Fibroblast of skin of scalp (primary cell): ENCODE measurements around the gene NAA10. TPM values are rescaled to one million over a fixed set of nuclear protein-coding genes. Genes with fewer than 3 reads are reported as not detected.
"Not testable (repeated sequence)": the region's sequence is repeated elsewhere in the genome, so short reads cannot be mapped to it uniquely, and the experiment has no call there.

ENCODE experiments used
- DNase-seq: peaks from one replicate; pipeline ENCODE4 v3.0.0-alpha.2; 2013
- polyA plus RNA-seq, 2 experiments: library from polyadenylated mRNA; unstranded; fragments of 120-200 nt; gene quantifications; one replicate each; pipeline ENCODE4 v1.2.1, GENCODE V29; 2013; ENCODE audit not compliant: insufficient read length in 2 of 2

NAA10 gene
- polyA plus RNA-seq (2013, experiment 1 of 2; ENCODE audit: insufficient read length) = 116 TPM
- polyA plus RNA-seq (2013, experiment 2 of 2; ENCODE audit: insufficient read length) = 113 TPM

DNA sequence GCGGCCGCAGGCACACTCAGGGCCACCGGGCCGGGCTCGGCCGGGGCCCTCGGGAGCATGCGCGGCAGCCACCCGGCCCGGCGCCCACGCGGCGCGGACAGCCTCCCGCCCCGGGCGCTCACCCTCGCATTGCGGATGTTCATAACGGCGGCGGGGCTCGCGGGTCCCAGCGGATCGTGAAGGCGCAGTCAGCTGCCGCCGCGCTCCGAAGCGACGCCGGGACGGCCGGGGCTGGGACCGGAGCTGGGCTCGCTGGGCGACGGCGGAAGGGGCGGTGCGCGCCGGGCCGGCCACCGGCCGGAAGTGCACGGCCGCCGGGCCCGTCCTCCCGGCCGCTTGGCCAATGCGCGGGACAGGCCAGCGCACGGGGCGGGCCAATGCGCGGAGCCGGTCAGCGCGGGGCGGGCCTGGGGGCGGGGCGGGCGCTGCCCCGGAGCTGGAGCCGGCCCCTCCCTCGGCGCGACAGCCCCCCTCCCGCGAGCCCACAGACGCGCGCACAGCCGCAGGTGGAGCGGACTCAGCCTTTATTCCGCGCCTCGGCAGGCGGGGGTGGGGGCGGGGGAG, at the start of gene NAA10:
NAA10 (minus strand) TSS at position 276 of the 564 bp plus-strand sequence; CDS start at position 143, 133 bp downstream.
- peak; percentile 75 for DNase-seq

DNA sequence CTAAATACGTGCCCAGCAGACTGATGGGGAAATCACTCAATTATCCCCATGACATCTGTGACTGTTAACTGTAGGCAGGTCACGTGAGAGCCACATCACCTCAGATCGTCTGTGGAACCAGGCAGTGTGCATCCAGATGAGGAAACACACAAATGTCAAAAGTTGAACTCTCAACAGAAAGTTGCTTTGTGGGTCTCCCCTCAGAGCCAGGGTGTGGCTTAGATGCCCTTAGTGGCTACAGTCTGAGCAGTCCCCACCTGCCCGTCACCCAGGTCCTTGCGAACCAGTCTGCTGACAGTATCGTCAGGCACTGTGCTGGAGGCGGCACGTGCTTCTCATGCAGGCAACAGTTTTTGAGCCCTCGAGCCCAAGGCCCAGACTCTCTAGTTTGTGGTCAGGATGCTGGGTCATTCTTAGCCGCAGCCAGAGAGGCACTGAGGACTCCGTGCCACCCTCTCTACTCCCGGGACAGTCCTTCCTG, 48.5 kb upstream of the NAA10 start:
- DNase-seq = no peak

DNA sequence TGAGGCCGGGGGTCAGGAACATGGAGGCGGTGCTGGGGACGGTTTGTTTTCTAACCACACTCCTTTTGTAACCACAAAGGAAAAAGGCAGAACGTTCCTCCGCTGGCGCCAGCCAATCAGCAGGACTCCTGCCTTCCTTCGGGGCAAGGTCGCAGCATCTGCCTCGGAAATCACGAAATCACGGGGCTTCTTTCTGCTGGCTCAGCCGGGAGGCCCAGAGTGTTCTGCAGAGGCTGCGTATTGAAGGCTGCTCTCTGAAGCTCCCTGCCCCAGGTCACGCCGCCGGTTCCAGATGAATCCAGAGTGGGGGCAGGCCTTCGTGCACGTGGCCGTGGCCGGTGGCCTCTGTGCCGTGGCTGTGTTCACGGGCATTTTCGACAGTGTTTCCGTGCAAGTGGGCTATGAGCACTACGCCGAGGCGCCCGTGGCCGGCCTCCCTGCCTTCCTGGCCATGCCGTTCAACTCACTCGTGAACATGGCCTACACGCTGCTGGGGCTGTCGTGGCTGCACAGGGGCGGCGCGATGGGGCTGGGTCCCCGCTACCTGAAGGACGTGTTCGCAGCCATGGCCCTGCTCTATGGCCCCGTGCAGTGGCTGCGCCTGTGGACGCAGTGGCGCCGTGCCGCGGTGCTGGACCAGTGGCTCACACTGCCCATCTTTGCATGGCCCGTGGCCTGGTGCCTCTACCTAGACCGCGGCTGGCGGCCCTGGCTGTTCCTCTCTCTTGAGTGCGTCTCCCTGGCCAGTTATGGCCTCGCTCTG, 47.1 kb upstream of the NAA10 start:
- no peak for DNase-seq

DNA sequence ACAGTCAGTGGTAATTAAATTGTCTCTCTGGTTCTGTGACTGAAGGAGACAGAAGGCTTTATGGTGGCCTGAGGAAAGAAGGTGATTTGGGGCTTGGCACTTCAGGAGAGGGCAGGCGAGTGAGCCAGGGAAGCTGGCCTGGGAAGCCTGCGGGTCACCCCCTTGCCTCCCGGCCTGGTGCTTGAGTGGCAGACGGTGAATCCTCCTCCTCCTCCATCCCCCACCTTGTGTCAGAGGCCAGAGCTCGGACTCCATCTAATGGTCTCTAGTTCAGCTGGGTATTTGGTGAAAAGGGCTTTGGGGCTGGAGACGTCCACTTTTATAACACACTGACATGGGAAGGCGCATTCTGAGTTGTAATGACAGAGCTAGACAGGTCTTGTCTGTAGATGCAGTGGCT, 46.4 kb upstream of the NAA10 start:
- no peak for DNase-seq

DNA sequence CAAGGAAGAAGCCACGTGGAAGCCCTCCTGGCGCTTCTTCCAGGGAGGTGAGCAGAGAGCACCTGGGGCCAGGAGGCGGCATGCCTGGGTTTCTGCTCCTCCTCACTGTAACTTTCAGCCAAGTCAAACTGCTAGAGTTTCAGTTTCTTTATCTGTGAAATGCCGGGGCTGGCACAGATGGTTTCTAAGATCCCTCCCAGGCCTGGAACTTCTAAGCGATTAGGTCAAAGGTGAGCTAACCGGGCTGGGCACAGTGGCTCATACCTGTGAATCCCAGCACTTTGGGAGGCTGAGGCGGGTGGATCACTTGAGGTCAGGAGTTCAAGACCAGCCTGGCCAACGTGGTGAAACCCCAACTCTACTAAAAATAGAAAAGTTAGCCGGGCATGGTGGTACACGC, 45.6 kb upstream of the NAA10 start:
- DNase-seq = not testable (repeated sequence)

DNA sequence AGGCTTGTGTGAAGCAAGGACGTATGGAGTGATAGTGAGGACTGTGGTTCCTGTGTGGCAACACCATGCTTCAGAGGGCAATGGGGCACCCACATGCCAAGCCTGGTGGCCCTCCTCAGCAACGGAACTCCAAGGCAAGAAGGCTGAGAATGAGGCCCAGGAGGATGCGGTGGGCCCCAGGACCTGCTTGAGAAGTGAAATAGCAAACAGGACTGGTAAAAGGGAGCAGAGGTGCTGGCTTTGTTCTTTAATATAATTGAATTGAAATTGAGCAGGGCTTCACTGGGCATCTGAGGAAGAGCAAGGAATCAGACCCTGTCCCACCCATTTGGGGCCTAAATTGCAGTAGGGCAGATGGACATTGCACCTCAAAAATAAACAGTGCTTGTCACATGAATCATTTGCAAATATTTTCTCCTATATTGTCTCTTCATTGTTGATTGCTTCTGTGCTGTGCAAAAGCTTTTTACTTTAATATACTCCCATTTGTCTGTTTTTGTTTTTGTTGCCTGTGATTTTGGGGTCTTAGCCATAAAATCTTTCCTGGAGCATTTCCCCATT, 40.0 kb upstream of the NAA10 start:
- DNase-seq = no peak

DNA sequence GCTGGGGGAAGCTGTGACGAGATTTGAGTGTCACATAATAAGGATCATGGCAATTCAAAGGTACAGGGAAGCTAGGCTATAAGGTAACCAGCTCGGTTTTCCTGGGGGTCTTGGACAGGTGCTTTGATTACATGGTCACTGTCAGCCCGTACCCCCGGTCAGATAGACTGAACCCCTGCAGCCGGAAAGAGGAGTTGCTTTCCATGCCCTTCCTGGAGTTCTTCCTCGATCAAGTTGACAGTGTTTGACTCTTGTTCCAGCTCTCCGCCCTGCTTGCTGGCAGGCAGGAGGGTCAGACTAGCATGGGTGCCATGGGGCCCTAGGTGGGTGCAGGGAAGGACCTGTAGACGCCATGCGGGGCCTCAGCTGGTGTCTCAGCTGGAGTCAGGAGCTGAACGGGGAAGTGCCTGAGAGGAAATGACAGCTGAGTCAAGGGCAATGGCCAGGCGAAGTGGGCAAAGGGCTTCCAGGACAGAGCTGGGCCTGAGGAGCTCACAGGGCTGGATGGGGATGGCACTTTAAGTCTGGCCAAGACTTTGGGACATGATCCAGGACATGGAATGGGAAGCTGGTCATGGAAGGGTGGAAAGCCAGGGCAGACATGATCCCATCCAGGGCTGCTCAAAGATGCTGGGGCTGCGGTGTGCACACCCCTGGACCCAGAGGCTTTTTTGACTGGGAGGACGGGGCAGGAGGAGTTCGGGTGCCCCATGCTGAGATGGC, 39.3 kb upstream of the NAA10 start:
- DNase-seq = no peak

DNA sequence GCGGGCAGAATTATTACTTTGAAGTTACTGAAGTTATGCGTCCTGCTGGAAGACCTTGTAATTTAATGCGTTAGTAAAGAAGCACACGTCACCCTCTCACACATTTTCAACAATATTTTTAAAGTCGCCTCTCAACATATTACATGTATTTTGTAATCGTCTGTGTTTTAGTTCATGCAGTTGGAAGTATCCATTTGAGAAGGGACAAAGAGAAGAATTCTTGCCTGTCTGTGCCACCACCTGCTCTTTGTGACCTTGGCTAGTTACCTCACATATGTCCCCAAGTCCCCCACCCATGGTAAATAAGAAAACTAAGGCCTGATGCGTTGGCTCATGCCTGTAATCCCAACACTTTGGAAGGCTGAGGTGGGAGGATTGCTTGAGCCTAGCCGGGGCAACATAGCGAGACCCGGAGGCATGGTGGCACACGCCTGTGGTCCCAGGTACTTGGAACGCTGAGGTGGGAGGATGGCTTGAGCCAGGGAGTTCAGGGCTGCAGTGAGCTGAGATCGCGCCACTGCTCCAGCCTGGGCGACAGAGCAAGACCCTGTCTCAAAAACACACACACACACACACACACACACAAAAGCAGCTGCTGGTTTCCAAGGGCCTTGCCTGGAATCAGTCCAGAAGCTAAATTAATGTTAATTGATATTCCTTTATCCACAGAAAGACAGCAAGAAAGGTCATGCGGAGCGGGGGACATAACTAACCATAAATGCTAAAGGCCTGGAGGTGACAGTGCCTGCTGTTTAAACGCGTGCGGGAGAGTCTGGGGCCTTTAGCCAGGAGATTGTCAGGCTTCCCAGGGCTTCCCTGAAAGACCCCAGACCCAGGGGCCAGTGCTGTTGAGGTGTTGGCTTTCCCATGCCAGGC, 38.5 kb upstream of the NAA10 start:
- no peak for DNase-seq

DNA sequence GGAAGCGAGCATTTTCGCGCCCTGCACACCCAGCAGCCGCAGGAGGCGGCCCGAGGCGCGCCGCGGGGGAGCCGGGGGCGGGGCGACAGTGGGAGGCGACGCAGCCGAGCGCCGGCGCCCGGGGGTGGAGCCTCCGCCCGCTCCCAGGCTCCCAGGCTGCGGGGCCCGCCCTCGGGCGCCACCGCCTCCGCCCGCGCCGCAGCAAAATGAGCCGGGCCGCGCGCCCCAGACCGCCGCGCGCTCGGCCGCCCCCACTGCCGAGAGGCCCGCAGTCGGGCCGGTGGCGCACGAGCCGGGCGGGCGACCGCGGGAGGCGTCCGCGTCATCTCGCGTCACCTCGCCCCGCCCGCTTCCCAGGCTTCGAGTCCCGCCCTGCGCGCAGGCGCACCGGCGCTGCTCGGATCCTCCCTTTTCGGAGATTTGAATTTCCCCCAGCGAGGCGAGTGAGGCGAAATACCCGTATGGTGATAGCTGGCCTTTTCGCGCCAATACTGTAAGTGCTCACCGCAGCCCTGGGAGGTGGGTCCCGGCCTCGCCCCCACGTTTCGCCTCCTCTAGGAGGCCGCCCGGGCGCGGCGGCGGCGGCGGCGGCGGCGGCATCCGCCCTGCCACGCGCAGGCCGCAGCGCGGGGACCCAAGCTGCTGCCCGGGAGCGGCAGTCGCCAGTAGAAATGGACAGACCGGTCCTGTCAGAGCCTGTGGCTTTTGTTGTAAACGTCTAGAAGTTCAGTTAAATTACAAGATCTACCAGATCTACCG, 37.7 kb upstream of the NAA10 start, which contains the start of gene TMEM187:
TMEM187 (plus strand) TSS at position 387 of the 759 bp plus-strand sequence. CDS start 9,309 bp downstream, outside the sequence.
- DNase-seq = peak; percentile 90

DNA sequence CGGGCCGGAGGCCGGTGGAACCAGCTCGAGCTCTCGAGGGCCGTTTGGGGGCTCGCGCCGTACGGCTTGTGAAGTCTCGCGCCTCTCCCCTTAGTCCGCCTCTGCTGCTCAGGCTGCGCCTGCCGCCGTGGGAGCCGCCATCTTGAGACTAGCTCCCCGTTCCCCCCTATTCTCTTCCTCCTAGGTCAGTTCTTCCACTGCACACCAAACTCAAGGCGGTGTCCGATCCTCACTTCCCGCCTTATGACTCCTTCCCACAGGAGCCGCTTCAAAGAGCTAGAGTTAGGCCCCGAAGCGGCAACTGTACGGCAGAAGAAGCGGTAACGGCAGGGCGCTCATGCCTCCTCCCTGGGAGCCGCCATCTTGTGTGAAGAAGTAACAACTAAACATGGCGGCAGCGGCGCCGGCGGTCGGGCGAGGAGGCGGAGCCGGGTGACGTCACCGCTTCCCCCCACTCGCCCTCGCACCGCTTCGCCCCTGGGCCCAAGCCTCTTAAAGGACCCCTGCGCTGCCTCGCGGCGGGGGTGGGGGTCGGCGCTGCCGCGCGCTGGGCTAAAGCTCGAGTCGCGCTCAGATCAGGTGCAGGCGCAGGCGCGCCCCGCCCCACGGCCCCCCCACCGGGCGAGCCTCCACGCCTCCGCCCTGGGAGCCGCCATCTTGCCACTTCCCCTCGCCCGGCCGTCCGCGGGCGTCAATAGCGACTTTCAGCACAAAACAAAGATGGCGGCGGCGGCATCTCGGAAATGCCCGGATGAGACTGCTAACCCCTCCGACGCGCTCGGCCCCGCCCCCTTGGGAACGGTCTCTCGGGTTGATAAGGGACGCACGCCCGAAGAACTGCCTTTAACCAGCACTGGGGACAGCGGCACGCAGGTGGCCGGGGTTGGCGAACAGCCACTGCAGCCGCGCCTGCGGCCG, 36.9 kb upstream of the NAA10 start, which contains the start of gene HCFC1:
HCFC1 (minus strand) TSS at position 369 of the 918 bp plus-strand sequence. CDS start 978 bp downstream, outside the sequence.
- DNase-seq = peak; percentile 93

DNA sequence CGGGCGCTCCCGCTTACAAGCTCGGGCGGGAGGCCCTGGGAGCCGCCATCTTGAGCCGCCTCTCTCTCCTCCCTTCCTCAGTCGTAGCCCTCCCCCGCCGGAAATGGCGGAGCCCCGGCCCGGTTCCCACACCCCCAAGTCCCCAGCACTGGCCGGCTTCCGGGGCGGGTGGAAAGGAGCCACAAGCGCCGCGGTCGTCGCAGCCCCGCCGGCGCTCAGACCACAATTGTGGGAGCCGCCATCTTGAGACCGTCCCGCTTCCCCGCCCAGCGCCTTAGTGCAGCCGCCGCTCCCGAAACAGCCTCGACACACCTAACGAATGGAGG, 36.2 kb upstream of the NAA10 start:
- DNase-seq = peak; percentile 90

DNA sequence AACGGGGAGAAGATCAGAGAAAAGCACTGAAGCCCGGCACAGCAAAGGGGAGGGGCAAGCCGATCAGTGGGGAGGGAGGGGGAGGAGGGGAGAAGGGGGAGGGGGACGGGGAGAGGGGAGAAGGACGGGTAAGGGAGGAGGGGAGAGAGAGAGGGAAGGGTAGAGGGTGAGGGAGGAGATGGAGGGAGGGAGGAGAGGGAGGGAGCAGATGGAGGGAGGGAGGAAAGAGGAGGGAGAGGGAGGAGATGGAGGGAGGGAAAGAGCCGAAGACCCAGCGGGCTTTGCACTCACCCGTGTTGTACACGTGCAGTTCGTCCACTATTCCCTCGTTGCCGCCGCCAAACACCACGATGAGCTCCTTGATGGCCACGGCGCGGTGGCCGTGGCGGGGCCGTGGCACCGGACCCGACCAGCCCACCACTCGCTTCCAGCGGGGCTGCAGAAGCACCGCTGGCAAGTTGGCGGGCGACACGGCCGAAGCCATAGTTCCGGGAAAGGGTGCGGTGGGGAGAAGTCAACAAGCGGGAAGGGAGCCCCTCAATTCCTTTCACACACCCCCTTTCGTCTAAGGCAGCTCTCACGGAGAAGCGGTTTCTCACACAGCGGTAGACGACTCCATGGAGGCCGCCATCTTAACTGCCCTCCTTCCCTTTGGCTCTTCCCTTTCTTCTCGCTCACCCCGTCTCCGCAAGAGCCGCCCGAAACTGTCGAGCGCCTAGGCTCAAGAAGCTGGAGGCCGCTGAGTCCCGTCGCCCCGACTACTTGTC, 35.7 kb upstream of the NAA10 start:
- DNase-seq = peak; percentile 82

DNA sequence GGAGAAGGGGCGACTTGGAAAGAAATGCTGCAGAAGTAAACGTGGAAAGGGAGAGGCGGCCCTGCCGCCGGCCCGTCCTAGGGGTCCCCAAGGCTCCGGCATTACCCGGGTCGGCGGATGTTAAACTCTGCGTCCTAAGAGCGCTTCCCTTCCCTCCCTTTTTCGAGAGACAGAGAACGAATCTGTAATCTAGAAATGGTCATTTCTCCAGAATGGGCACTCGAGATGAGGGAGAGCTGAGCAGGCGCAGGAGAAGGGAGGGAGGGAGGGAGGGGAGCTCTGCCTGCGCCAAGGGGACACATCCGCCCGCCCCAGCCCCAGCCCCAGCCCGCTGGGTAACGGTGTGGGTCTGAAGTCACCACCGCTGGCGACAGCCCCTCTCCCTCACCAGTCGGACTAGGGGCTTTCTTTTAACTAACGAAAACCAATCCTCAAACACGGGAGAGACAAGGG, 35.1 kb upstream of the NAA10 start:
- no peak for DNase-seq

DNA sequence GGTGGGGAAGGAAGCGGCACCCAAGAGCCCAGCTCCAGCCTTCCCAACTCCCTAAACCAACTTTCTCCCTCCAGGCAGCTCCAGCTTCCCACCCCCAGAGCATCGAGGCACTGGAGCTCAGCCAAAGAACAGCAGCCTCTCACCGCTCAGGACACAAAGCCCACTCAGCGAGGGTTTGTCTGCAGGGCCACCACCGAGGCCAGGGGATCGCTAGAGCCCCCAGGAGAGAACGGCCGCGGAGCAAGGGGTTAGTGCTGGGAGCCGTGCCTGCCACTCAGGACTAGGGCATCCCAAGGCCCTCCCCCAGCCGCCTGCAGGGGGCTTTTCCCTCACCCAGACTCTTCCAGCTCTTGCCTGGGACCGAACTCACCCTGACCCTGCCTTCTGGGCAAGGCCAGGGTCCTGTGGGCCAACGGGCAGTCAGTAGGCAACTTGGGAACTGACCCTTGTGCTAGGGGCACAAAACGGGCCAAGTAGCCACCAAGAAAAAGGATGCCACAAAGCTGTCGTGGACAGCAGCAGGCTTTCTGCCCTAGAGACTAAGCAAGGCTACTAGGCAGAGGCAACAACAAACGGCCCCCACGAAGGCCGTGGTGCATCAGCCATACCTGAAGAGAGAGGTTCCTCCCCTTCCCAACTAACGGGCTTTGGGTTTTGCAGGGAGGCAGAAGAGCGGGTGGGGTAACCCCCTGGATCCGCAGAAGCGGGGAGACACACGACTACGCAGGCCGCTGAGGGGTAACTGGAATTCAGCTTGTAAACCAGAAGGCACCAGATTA, 34.5 kb upstream of the NAA10 start:
- DNase-seq = no peak

DNA sequence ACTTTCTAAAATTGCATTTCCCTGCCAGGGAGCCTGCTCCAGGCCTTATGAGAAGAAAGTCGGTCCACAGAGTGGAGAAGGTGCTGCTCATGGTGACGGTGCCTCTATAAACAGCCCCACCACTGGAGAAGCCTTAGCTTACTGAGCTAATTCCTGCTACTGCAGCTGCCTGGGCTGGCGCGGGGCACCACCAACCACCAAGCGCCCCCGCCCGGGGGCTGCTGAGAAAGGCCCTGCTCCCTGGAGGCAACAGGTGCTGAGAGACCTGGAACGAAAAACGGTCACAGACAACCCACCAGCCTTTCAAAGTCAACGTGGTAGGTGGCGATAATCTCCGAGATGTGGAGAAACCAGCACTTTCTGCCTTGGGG, 33.9 kb upstream of the NAA10 start:
- DNase-seq = no peak

DNA sequence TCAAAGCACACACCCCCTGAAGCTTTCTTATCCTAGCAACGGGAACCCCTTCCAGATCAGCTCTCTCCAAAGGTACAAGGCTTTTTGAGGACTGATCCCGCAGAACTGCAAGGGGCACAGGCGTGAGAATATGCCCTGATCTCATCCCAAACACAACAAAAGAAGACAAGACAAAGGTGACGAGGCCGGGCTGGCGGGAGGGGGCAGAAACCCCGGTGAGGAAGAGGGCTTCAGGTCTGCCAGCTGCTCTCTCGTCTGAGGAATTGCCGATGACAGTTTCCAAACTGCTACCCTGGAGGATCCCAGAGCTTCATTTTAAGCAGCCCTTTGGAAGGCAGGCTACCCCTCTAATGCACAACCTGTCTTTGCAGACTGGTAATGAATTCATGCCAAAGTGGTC, 33.4 kb upstream of the NAA10 start:
- DNase-seq = no peak

DNA sequence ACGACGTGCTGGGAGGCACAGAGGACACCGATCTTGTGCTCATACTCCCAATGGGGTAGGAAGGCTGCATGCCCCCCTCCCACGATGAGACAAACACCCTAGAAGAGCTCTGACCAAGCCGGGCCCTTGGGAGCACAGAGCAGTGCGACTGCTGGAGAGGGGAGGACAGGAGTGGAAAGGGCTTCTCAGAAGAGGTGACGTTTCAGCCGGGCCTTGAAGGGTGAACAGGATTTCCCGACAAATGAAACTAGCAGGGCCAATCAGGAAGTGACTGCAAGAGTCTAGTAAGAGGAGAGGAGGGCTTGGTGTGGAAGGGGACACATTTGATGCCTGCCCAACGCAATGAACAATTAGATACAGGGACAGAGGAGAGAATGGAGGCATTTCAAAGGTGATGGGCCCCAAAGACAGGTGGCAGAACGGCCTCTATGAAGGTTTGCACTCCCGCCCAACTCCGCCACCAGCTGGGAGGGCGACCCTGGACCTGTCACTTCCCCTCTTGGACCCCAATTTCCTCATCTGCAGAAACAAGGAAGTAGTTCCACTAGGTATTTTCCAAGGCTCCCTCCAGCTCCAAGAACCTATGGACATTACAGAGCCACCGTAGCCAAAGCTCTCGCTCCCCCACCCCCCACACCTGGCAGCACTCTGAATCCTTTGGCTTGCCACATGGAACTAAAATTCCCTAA, 32.8 kb upstream of the NAA10 start:
- no peak for DNase-seq
